ENCODE measurements around the gene CYP2A7.
"Not testable (repeated sequence)": the region's sequence is repeated elsewhere in the genome, so short reads cannot be mapped to it uniquely, and the experiment has no call there.

DNA sequence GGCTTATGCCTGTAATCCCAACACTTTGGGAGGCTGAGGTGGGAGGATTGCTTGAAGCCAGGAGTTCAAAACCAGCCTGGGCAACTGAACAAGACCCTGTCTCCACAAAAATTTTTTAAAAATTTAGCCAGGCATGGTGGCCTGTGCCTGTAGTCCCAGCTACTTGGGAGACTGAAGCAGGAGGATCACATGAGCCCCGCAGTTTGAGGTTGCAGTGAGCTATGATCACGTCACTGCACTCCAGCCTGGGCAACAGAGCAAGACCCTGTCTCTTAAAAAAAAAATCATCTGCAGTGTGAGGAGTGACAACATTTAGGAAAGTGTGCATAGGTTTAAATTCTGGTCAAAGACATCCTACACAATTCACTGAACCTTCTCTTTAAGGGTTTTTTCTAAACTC, 48.8 kb upstream of the CYP2A7 start:
- TF ChIP-seq, protein P1, sequence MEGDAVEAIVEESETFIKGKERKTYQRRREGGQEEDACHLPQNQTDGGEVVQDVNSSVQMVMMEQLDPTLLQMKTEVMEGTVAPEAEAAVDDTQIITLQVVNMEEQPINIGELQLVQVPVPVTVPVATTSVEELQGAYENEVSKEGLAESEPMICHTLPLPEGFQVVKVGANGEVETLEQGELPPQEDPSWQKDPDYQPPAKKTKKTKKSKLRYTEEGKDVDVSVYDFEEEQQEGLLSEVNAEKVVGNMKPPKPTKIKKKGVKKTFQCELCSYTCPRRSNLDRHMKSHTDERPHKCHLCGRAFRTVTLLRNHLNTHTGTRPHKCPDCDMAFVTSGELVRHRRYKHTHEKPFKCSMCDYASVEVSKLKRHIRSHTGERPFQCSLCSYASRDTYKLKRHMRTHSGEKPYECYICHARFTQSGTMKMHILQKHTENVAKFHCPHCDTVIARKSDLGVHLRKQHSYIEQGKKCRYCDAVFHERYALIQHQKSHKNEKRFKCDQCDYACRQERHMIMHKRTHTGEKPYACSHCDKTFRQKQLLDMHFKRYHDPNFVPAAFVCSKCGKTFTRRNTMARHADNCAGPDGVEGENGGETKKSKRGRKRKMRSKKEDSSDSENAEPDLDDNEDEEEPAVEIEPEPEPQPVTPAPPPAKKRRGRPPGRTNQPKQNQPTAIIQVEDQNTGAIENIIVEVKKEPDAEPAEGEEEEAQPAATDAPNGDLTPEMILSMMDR (IDR thresholded peaks at IDR 0.05) = not testable (repeated sequence)
- not testable (repeated sequence) for TF ChIP-seq POLR2A (IDR thresholded peaks at IDR 0.05)
